Adrenal gland (tissue), 5 donors: ENCODE results near the gene NUMA1.

Experiments used
- CTCF ChIP-seq, 6 experiments: fragments of 450-650 bp in 4 of 6; fragments of 200-600 bp in 2 of 6; sonication (generic) in 1 of 6; IDR thresholded peaks; 1 replicate in 5 of 6; 2 replicates in 1 of 6; pipeline versions ENCODE4 v1.5.1 to v1.8.0; 2016 to 2021; ENCODE audit warnings: antibody characterized with exemption in 6 of 6, mild to moderate bottlenecking in 2 of 6, moderate library complexity in 1 of 6
- POLR2A ChIP-seq, 2 donors: fragments of 450-650 bp; IDR thresholded peaks; one replicate each; pipeline ENCODE4 v1.6.1; 2017; ENCODE audit warnings: antibody characterized with exemption in 2 of 2, mild to moderate bottlenecking in 2 of 2, moderate library complexity in 1 of 2
- donor health status: DM: no; HTN: no; CAD: no.

- no peak for TF ChIP-seq CTCF (IDR thresholded peaks at IDR 0.05)
- TF ChIP-seq POLR2A (IDR thresholded peaks at IDR 0.05), result no peak
Measured at GRCh38 chr11:72116019-72116755, 35.8 kb upstream of the NUMA1 start.
